SH-SY5Y (cell line): ENCODE measurements around the gene CAMTA1.

Source experiments
- GATA2 ChIP-seq: IDR thresholded peaks from 2 replicates; pipeline ENCODE4 v1.6.1; 2011; ENCODE audit warnings: mild to moderate bottlenecking, low read depth, low read length
- GATA3 ChIP-seq: IDR thresholded peaks from 2 replicates; pipeline ENCODE4 v1.6.1; 2011; ENCODE audit warnings: low read depth, mild to moderate bottlenecking, low read length, moderate library complexity

DNA sequence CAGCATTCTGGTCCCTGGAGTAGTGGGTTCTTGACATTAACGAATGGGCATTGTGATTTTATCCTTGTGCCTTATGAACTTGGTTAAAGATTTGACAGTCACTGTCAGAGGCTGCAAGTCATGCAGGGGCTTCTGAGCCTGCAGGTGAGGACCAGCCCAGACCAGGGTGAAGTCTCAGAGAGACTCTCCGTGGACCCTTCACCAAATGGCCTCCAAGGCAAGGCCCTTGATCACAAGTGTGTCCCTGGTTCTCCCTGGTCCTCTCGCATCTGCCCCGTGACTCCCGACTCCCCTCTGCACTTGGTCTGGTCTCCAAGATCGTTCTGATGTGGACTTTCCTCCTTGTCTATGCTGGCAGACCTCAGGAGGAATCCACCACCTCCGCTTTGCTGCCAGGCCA is 509.4 kb downstream of the CAMTA1 start:
- no peak for TF ChIP-seq GATA3
- TF ChIP-seq GATA2, result no peak
